Stimulated activated CD4-positive, alpha-beta T cell treated with anti-CD3 and anti-CD28 coated beads, Interleukin-4, amount 100 ng/mL, for 4 hours (primary cell): ENCODE data around the gene ABHD2.
"Not testable (repeated sequence)": the region's sequence is repeated elsewhere in the genome, so short reads cannot be mapped to it uniquely, and the experiment has no call there.

Experiments used
- DNase-seq, 2 experiments: peaks; one replicate each; pipeline ENCODE4 v3.0.0-alpha.2; 2020

Gene ABHD2

GRCh38 chr15:89101302-89102193 is 13.3 kb downstream of the ABHD2 start:
- DNase-seq, result no peak

GRCh38 chr15:89103481-89104171 is 15.4 kb downstream of the ABHD2 start:
- no peak for DNase-seq

GRCh38 chr15:89104172-89104564 is 15.9 kb downstream of the ABHD2 start:
- DNase-seq, result no peak

GRCh38 chr15:89105147-89105546 is 16.9 kb downstream of the ABHD2 start:
- DNase-seq, result no peak

DNA sequence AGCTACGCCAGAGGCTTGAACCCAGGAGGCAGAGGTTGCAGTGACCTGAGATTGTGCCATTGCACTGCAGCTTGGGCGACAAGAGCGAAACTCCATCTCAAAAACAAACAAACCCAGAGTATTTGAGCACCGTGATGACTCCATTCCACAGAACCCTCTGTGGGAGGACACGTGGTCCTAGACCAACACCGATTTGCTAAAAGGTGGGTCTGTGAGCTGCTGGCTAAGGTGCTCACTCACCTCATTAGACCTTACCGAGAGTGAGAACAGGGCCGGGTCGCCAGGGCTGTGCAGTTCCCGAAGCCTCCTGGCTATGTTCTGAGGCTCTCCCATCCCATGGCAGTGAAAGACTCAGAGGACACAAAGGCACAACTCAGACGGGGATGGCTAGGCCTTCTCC is 17.9 kb downstream of the ABHD2 start:
- no peak for DNase-seq

DNA sequence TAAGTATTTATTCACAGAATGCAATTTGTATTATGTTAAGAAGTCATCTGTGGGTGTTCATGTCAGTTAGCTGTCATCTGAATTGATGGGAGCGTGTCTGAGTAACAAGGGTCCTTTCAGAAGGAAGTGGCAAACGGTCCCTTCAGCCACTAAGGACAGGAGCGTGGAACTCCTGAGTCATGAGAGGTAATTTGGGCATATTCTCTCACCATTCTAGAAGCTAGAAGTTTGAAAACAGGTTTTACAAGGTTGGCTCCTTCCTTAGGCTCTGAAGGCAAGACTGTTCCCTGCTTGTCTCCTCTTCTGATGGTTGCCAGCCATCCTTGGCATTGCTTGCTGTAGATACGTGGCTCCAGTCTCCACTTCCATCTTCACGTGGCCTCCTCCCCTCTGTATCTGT is 19.7 kb downstream of the ABHD2 start:
- DNase-seq, result no peak

- DNase-seq, result no peak
Observed at GRCh38 chr15:89108835-89109234, 20.6 kb downstream of the ABHD2 start.

DNA sequence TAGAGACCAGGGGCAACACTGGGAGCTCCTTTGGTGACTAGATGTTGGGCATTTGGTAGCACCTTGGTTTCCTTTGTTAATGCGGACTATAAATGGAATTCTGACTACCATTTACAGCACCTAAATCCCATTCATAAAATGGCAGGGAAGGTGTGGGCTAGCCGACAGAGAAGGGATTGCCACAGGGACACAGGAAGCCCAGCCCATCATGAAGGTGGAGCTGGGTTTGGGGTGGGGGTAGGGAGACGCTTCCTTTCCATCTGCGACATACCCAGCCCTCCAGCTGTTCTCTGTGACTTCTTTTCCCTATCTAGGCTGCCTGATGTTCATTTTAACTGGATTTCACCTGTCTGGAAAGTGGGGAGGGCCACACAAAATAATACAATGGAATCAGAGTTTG is 21.0 kb downstream of the ABHD2 start:
- DNase-seq, result no peak

DNA sequence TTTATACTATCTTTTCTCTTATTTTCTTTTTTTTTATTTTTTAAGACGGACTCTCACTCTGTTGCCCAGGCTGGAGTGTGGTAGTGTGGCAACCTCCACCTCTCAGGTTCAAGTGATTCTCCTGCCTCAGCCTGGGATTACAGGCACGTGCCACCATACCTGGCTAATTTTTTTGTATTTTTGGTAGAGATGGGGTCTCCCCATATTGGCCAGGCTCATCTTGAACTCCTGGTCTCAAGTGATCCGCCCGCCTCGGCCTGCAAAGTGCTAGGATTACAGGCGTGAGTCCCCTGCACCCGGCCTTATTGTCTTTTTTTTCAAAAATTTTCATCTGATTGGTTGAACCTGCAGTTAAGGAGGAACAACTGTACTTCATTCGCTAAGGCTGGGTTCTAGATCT is 21.8 kb downstream of the ABHD2 start:
- no peak for DNase-seq

- DNase-seq, result no peak
Observed at GRCh38 chr15:89111352-89111751, 23.1 kb downstream of the ABHD2 start.

DNA sequence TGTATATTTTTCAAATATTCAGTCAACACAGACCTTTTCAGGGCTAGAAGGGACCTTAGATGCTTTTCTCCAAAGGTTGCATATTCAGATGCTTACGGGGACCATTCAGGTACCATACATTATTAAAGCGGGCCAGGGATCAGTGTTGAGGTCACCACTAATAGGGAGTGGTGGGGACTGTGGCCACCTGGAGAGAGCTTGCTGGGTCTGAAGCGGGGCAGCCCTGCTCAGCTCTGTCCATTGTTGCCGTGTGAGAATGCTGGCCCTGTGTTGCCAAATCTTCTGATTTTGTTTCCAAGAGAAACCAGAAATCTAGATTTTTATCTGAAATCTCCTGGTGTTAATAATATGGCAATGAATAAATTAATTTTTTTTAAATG is 23.7 kb downstream of the ABHD2 start:
- DNase-seq, result no peak

GRCh38 chr15:89112341-89112971 is 24.2 kb downstream of the ABHD2 start:
- DNase-seq, result no peak

DNA sequence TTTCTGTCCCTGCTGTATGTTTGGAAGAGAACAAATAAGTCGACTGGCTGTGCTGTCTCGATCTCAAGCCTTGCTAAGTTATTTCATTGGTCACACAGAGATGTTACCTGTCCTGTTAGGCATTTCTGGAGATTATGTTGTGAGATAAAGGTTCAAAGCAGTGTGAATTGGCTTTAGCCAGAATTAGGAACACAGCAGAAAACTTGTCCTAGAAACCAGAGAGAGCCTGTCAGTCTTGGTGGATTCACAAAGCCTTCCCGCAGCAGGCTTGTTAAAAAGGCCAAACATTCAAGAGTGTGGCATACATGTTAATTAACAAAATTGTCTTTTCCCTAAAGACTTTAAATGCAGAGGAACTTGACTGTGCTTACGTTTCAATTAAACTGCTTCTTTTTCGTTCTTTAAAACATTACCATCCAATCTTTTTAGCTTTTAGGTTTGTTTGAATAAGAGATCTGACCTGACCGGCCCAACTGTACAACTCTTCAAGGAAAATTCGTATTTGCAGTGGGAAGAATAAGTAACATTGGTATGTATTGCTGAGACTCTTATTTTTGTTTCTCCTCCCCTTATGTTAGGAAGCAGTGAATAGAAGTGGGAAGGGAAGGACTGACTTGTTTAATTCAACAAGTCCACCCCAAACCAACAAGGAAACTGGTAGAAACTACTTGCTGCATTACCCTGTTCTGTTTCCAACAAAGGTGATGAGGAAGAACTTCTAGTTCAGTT is 25.2 kb downstream of the ABHD2 start:
- no peak for DNase-seq

GRCh38 chr15:89114990-89115389 is 26.7 kb downstream of the ABHD2 start:
- DNase-seq, result no peak

DNA sequence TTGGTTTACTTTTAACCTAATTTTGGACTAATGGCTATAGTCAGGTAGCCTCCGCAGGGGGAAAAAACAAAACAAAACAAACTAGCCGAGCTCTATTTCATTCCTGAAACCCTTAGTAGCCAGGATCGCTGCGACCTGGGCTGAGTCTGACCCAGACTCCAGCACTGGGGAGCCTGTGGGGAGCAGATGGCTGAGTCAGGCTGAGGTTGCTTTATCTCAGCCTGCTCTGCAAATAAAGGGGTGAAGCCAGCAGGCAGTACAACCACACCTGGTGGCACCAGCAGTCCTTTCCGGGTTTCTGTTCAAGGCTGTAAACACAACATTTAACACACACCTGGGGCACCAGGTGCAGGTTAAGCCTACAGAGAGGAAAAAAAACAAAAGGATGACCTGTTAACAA is 27.3 kb downstream of the ABHD2 start:
- DNase-seq, result no peak

DNA sequence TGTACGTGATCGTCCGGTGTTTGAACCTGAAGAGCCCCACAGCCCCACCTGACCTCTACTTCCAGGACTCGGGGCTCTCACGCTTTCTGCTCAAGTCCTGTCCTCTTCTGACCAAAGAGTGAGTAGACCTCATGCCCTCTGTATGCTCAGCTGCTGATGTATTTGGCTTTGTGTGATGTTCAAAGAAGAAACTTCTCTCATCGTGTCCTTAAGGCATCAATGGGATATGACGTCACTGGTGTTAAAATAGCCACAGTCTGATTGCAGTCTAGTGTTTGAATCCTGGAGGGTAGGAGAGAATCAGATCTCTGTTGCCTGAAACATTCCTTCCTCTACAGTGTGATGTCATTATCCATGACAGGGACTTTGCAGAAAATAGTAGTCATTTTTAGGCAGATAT is 28.1 kb downstream of the ABHD2 start:
- DNase-seq, result no peak

- no peak for DNase-seq
Observed at GRCh38 chr15:89117790-89118189, 29.5 kb downstream of the ABHD2 start.

- no peak for DNase-seq
Observed at GRCh38 chr15:89118481-89118989, 30.3 kb downstream of the ABHD2 start.

DNA sequence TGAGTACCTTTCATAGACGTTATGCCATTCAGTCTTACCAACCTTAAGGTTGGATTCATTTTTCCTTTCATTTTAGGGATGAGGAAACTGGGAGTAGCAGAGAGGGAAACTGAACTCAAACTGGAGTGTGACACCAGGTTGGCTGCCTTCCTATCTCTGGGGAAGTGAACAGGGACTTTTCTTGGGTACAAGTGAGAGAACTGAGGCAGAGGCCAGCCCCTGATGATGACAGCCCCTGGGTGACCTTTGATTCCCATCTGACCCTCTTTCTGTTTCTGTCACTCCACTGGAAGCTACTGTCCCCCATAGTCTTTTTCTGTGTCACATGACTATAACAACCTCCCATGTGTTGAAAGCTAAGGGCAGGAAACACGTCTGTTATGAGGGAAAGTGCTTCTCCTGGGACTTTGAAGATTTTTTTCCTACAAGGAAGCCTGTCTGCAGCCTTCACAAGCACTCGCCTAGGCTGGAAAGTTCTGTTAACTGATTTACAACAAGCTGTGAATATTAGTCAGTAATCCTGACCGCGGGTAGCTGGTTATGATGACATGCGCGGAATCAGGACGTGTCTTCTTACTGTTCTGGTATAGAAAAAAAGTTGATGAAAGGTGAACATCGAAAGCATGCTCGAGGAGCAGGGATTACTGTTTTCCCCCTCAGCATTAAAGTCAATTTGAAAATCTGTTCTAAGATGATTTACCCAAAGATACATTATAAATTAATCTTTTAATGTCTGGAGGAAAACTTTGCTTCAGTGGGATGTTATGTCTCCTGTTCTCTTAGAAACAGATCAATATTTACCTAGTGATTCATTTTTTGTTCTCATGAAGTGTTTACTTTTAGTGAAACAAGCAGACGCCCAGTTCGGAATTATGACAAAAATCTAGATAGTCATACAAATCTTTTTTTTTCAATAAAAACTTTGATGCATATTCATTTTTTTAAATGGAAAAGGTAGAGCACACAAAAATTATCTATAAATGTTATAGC is 31.5 kb downstream of the ABHD2 start:
- no peak for DNase-seq

- DNase-seq, result not testable (repeated sequence)
Observed at GRCh38 chr15:89120479-89121000, 32.3 kb downstream of the ABHD2 start.

DNA sequence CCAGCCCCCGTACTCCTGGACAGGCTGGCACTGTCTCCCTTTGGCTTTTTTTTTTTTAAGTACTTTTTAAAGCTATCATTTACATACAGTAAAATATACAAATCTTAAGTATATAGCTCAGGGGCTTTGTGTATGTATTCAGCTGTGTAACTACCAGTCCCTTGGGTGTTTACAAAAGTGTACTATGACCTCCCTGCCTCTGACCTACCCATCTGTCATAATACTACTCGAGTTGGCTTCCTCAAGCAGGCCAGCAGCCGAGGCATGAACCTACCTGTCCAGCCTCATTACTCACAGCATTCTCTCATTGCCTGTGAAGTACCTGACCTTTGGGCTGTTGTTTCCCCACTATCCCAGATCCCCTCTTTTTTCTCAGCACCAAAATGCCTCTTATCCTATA is 33.2 kb downstream of the ABHD2 start:
- DNase-seq, result no peak
